GM21723 (cell line): ENCODE measurements around the gene SIGLEC8.
"Not testable (repeated sequence)": the region's sequence is repeated elsewhere in the genome, so short reads cannot be mapped to it uniquely, and the experiment has no call there.

Experiments used
- ATAC-seq: cut with Tn5 transposase; IDR thresholded peaks from one replicate; pipeline ENCODE4 v1.9.1; 2021; ENCODE audit warnings: mild to moderate bottlenecking, moderate library complexity; ENCODE audit not compliant: unreplicated experiment

Gene SIGLEC8

GRCh38 chr19:51448011-51448410 lies 10.2 kb downstream of the SIGLEC8 start:
- ATAC-seq: no peak

GRCh38 chr19:51447510-51447909 lies 10.7 kb downstream of the SIGLEC8 start:
- ATAC-seq: not testable (repeated sequence)

- peak; percentile 92 for ATAC-seq
Observed at GRCh38 chr19:51441410-51442390, 16.6 kb downstream of the SIGLEC8 start.

GRCh38 chr19:51440846-51441409 lies 17.3 kb downstream of the SIGLEC8 start:
- ATAC-seq: no peak

GRCh38 chr19:51440052-51440451 lies 18.2 kb downstream of the SIGLEC8 start:
- ATAC-seq: no peak

- no peak for ATAC-seq
Observed at GRCh38 chr19:51439021-51439465, 19.2 kb downstream of the SIGLEC8 start.

- no peak for ATAC-seq
Observed at GRCh38 chr19:51434456-51434855, 23.8 kb downstream of the SIGLEC8 start.

GRCh38 chr19:51433043-51433442 lies 25.2 kb downstream of the SIGLEC8 start:
- no peak for ATAC-seq

GRCh38 chr19:51431124-51431523 lies 27.1 kb downstream of the SIGLEC8 start:
- ATAC-seq: no peak

GRCh38 chr19:51430221-51430620 lies 28.0 kb downstream of the SIGLEC8 start:
- no peak for ATAC-seq

GRCh38 chr19:51427201-51427600 lies 31.1 kb downstream of the SIGLEC8 start:
- ATAC-seq: no peak

GRCh38 chr19:51422053-51422448 lies 36.2 kb downstream of the SIGLEC8 start:
- no peak for ATAC-seq

- ATAC-seq: no peak
Observed at GRCh38 chr19:51421229-51422052, 36.8 kb downstream of the SIGLEC8 start.

GRCh38 chr19:51420511-51420910 lies 37.7 kb downstream of the SIGLEC8 start:
- not testable (repeated sequence) for ATAC-seq

GRCh38 chr19:51418707-51419106 lies 39.5 kb downstream of the SIGLEC8 start:
- ATAC-seq: no peak

- no peak for ATAC-seq
Observed at GRCh38 chr19:51417810-51418157, 40.5 kb downstream of the SIGLEC8 start.

- ATAC-seq: no peak
Observed at GRCh38 chr19:51417107-51417809, 41.0 kb downstream of the SIGLEC8 start, which contains the start of gene SIGLEC10. Gene SIGLEC10 (minus strand): TSS chr19:51417642. CDS start chr19:51417581, 61 bp downstream.

- not testable (repeated sequence) for ATAC-seq
Observed at GRCh38 chr19:51416422-51416821, 41.8 kb downstream of the SIGLEC8 start.

- ATAC-seq: no peak
Observed at GRCh38 chr19:51415187-51415586, 43.1 kb downstream of the SIGLEC8 start.

- ATAC-seq: no peak
Observed at GRCh38 chr19:51410950-51411748, 47.1 kb downstream of the SIGLEC8 start.
